Hematopoietic multipotent progenitor cell treated with erythropoietin and hydrocortisone succinate and interleukin-3 and kit ligand, for 17 days (in vitro differentiated cells): ENCODE data around the gene FAM131B.

Experiments
- DNase-seq: peaks from one replicate; pipeline ENCODE4 v3.0.0-alpha.2; 2015; ENCODE audit warnings: low spot score

Gene FAM131B

DNA sequence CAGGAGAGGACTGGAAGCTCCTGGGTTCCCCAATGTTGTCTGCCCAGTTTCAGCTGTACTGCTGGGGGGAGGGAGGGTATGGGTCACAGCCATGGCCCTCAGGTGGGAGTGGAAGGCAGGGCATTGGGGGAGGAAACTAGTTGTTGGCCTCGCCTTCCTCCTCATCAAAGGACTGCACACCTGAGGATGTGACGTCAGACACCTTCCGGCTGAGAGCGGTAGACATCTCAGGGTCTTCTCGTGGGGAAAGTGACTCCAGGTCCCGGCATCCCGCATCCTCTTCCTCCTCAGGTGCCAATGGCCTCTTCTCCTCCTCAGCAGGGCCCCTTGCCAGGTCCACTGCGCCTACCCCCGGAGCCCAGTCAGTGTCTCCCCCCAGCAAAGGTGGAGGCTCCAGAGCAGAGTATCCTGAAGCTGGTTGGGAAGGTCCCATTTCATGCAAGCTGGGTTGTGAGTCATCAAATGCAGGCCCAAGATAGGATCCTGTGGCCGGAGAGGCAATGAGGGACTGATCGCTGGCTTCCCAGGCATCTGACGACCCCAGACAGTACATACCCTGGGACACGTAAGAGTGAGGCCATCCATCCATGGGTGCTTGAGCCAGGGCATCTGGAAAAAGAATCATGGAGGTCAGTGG is 6.0 kb downstream of the FAM131B start:
- DNase-seq: no peak

DNA sequence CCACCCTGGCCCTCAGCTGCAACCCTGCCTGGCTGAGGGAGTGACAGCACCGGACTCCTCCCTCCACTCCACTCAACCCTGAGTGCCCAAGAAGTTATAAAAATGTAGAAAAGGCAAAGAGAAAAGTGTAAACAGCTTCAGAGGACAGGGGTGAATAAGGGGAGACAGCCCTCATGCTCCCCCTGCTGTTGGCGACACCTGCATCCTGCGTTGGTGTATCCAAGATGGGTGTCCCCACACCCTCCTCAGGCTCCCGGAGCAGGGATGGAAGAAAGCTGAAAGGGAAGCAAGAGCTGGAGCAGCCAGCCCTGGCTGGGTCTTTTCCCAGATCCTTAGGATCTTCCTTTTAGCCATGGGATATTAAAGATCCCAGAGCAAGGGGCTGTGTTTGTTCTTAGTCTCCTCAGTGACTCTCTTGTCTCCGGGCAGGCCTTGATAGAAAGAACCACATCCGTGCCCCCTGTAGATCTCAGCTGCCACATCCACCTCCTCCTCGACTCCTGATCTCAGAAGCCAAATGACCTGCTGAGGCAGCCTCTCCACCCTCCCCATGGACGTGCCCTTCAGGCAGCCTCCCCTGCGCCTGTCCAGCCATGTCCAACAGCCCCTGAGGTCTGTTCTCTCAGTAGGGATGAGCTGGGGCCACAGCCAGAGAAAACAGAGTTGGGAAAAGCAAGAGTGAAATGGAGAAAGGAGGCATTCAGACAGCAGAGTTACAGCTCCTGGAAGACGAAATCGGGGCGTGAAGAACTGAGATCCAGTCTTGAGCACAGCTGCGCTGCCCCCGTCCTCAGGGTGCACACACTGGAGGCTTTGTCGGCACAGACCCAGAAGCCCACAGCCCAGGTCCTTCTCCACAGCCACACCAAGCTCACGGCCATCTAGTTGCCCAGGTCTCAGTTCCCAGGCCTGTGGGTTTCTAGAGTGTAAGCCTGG is 6.8 kb downstream of the FAM131B start:
- no peak for DNase-seq

DNA sequence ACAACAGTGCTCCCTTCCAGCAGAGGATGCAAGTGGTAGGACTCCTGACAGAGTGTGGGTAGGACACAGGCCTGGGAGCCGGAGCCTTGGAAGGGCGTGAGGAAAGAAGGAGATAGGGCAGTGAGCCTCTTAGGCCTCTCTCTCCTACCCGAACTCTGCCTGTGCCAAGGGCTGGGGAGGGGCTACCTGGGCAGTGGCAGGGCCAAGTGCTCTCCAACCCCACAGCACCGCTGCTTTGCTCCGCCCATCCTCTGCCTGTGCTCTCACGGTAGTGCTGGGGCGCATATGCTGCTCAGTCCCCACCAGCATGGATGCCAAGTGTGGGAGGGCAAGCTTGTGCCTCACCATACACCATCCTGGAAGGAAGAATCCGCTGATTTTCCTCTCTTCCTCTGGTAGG is 7.5 kb downstream of the FAM131B start:
- no peak for DNase-seq

DNA sequence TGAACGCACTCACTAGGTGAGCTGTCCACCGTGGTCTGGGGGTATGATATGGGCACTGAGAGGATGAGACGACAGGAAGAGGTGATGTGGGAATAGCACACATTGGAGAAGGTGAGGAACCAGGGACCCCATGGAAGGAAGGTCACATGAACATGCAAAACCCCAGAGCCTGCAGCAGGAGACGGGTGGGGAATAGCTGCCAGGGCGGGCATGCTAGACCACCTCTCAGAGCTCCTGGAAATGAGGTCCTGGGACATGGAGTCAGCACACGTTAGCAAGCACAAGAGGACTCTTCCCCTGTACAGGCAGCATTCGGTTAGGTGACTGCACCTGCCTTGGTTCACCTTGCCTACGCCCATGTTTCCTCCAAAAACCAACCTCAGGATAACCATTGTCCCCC is 8.1 kb downstream of the FAM131B start:
- no peak for DNase-seq

DNA sequence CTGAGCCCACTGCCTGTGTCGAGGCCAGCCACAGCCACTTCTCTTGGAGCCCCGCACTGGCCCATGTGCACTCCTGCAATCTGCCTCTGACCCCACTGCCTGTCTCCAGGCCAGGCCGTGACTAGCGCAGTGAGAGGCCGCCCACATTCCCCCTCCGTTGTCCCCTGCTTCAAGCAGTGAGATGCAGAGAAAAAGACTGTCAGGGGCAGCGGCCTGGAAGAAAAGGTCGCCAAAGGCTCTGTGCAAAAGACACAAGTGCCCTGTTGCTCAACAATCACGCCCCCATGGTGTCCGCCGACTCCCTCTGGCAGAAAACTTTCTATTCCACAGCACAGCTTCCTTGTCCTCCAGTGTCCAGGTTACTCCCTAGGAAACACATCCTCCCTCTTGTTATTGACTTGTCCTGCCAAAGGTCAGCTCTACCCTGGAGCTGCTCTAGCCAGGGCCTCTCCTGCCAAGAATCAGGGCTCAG is 9.9 kb downstream of the FAM131B start:
- DNase-seq: no peak

DNA sequence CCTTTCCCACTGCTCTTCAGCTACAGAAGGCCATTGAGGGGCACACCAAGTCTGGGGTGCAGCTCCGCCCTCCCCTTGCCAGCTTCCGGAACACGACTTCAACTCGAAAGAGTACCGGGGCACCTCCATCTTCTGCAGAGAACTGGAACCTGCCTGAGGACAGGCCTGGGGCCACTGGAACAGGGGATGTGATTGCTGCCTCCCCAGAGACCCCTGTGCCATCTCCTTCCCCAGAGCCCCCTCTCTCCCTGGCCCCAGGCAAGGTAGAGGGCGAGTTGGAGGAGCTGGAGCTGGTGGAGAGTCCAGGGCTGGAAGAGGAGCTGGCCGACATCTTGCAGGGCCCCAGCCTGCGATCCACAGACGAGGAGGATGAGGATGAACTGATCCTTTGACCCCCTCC is 10.9 kb downstream of the FAM131B start:
- no peak for DNase-seq

DNA sequence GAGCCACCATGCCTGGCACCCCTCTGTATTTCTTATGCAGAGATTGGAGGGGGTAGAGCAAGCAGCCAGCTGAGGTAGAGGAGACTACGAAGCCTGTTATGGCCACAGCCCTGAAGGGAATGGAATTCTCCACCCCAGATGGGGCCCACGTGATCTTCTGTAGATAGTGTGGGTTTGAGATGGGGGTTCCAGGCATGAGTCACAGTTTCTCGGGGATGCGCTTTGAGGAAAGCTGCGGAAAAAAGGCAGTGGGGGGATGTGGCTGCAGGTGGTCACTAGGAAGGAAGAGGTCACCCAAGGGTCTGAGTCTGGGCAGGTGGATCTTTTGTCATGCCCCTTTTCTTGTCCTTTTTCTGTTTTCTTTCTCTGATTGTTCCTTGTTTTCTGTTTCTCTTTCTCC is 11.5 kb downstream of the FAM131B start:
- no peak for DNase-seq

DNA sequence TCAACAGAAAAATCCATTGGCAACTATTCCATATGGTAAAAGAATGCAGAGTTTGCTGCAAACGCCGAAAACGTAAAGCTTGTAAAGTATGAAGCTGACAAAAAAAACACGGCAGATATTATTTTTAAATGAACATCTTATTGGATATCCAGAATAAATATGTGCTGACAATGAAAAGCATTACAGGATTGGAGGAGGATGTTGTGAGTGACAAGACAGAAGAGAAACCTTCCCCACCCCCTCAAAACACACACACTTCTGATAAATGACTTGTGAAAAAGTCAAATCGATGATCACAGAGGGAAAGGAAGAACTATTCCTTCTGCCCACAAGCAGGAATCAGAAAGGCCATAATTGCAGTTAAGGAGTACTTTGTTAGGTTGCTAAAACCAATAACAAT is 14.6 kb downstream of the FAM131B start:
- no peak for DNase-seq

DNA sequence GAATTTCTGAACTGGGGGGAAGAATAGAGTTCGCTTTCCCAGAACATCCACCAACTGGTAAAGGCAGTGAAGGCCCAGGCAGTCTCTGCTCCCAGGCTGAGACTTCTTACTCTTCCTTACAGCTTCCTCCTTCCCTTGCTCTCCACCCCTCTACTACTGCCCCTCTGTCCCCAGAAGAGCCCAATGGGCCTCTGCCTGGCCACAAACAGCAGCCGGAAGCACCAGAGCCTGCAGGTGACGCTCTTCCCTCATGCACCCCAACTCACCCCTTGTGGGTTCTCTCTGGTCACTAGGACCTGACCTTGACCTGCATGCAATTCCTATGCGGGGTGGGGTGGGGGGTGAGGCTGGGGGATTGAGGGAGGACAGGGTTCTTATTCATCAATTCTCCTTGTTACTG is 16.5 kb downstream of the FAM131B start:
- no peak for DNase-seq

DNA sequence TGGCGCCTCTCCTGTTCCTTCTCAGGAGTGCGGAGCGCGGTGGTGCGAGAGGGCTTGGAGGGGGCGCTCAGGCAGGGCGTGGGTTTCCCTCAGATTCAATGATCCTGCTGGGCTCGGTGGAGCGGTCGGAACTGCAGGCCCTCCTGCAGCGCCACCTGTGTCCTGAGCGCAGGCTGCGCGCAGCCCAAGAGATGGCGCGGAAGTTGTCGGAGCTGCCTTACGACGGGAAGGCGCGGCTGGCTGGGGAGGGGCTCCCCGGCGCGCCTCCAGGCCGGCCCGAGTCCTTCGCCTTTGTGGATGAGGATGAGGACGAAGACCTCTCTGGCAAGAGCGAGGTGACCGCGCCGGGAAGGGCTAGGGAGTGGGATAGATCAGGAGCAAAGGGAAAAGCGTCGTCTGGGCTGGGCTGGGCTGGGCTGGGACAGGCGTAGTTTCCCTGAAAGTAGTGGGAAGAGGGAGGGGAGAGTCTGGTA is 17.0 kb downstream of the FAM131B start:
- no peak for DNase-seq

DNA sequence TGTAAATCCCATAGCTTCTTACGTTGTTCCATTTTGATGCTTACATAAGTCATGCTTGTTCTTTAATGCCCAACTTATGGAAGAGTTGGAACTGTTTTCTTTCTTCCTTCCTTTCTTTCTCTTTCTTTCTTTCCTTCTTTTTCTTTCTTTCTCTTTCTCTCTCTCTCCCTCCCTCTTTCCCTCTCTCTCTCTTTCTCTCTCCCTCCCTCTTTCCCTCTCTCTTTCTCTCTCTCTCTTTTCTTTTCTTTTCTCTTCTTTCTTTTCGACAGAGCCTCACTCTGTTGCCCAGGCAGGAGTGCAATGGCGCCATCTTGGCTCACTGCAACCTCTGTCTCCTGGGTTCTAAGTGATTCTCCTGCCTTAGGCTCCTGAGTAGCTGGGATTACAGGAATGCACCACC is 18.9 kb downstream of the FAM131B start:
- no peak for DNase-seq

DNA sequence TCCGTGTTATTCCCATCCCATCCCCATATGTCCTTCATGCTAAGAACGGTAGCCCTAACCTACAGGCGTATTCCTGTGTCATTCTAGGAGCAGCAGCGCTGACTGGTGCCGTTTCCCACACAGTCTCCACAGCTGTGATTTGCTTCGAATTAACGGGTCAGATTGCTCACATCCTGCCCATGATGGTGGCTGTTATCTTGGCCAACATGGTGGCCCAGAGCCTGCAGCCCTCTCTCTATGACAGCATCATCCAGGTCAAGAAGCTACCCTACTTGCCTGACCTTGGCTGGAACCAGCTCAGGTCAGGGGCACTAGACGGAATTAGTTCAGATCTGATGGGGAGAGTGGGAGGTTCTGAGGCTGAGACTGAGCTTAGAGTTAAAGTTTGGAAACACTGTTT is 20.7 kb downstream of the FAM131B start:
- no peak for DNase-seq

DNA sequence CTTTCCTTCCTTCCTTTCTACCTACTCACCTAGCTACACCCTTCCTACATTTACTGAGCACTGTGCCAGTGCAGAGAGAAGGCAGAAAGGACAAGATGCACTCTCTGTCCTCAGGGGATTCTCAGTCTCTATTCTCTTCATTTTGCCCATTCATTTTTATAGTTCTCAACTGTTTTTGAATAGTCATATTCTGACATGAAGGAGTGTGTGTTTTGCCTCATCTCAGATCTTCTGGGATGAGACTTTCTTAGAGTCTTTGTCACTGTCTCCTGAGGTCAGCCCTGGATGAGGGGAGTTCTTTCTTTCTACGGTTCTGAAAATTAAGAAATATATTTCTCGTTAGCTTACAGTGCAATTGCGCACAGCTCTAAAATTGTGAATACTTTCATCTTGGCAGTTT is 25.3 kb downstream of the FAM131B start:
- DNase-seq: no peak

DNA sequence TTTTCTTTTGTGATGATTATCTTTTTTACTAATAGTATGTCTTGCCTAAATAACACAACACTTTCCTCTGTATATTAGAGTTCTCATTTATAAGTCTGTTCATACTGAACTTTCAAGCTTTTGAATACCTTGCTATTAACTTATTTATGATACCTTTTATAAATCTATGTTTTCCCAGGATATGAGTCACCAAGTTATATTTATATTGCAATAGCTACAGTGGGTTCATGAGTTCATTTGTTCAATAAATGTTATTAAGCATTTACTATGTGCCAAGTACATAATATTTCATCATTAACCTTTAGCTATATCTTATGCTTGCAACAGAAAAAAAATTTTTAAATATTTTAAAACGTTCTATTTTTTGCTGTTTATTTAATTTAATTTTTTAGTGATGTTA is 28.3 kb downstream of the FAM131B start:
- no peak for DNase-seq

DNA sequence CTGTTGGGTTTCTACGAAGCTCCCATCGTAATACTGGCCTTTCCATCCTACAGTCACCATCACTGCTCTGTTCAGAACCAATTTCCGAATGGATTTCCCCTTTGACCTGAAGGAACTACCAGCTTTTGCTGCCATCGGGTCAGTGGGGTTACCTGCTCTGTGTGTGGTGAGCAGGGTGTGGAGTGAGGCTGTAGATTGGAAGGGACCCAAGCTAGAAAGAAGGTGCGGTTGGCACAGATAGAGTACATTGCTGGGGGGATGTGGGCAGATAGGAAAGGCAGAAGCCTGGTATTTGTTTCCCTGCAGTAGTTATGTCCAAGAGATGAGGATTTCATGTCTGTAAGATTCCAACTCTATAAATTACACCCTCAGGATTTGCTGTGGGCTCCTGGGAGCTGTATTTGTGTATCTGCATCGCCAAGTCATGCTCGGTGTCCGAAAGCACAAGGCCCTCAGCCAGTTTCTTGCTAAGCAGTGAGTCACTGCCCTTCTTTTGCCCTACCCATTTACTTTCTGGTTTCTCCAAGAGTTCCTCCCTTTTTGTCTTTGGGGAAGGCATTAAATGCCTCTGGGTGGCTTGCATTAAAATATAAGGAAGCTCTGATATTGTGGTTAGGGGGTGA is 31.2 kb downstream of the FAM131B start:
- DNase-seq: no peak

DNA sequence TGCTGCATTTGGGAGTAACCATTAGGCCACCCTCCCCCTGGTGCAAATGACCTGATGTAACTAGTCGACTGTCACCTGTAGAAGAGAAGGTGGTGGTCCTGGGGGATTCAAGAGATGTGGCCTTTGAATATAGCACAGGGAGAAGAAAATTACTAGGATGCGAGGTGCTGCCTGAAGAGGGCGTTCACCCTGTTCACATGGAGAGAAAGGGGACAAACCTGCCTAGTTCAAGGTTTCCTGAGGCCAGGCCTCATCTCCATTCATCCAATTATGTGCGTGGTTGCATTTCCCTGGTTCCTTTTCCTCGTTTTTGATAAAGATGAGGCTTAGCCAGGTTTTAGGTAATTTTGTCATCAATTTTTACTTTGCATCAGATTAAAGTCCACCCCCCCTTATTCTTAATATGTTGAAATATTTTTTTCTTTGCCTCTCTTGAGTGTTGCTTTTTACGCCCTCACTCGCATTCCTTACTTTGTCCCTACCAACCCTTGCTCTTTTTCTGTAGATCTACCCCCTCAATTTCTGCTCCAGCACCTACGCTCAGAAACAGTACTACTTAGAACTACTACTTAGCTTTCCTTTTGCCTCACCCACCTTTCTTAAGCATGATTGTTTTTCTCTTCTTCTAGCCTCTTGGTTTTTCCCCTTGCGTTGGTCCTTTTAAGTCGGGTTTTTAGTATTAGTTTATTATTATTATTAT is 32.9 kb downstream of the FAM131B start:
- no peak for DNase-seq

DNA sequence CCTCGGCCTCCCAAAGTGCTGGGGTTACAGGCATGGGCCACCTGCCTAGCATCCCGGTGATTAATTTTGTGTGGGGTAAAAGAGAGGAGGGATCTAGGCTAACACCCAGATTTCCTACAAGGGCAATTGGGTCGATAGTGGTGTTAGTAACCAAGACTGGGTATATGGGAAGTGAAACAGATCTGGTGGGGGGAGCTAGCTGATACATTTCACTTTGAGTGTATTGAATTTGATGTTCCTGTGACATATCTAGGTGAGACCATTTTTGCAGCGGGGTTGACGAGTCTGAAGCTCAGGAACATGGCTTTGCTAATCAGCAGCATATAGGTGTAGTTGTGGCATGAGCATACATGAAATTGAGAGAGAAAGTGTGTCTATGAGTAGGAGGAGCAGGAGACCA is 34.6 kb downstream of the FAM131B start:
- DNase-seq: no peak

DNA sequence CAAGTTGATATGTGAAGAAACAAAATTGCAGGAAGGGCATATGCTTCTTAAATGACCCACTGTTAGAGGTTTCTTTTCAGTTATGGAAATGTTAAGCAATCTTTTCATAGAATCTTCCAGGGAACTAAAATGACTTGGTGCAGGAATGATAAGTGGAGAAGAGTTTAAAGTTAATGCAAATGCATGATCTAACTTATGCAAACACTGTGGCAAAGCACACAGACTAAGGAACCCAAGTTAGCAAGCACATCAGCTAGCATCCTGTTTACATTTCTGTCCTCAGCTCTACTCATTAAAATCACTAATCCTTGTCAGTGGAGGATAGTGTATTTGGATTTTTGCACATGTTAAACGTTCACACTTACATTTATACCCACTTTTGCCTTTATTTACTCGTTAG is 37.3 kb downstream of the FAM131B start:
- DNase-seq: no peak

DNA sequence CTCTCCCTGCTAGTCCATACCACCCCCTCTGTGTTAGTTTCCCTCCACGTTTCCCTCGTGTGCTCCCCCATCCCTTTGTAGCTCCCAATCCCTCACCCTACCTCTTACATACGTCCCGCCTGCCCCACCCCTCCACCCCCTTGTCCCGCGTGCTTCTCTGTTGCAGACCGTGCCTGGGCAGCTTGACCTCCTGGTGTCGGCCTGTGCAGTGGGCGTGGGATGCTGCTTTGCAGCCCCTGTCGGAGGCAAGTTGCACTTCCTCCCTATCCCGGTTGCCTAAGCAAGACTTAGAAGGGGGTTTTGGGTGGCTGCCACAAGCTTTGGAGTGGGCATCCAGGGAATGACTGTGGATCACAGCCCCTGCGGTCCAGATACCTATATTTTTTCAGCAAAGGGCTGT is 38.9 kb downstream of the FAM131B start:
- DNase-seq: no peak

DNA sequence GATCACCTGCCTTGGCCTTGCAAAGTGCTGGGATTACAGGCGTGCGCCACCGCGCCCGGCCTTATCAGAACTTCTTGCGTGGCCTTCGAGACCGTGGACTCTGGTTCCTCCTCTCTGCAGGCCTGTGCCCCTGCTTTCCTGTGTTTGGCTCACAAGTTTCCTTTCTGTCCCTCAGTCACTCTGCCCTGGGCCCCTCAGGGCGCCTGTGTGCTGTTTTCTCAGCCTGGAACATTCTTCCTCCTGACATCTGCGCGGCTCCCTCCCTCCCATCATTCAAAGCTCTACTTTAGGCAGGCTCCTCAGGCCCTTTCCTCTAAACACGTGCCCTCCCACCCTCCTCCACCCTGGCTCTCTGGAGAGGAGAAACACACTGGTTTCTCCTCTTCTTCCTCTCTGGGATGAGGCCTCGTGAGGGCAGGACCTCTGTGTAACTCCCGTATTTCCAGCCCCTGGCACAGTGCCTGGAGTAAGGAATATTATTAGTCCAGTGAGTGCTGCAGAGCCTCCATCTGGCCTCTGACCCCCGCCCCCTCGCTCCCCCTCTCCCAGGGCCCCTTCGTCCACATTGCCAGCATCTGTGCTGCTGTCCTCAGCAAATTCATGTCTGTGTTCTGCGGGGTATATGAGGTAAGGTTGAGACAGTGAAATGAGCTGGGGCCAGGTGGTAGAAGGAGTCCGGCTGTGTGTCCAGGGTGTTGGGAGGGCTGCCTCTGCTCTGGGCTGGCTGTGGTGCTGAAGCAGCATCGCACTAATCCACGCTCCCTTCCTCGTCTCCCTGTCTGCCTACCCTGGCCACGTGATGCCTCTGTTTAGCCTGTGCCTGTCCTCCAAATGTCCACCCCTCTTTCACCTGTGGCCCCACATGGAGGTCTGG is 39.5 kb downstream of the FAM131B start:
- DNase-seq: no peak

DNA sequence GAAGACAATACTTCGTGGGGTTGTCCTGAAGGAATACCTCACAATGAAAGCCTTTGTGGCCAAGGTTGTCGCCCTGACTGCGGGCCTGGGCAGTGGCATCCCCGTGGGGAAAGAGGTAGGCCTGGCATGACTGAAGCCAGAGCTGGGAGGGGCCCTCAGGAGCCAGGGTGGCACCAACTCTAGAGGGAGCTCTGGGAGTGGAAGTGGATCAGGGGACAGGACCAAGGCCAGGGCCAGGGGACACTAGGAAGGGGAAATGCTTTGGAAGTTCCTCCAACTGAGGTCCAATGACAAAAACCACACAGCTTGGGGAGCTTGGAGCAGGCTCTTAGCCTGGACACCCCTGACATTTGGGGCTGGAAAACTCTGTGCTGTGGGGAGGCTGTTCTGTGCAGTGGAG is 40.8 kb downstream of the FAM131B start:
- no peak for DNase-seq
